Stimulated activated CD8-positive, alpha-beta memory T cell treated with anti-CD3 and anti-CD28 coated beads, Interleukin-12 subunit alpha, Interleukin-12 subunit beta, amount 100 ng/mL, for 24 hours (primary cell): ENCODE data around the gene PDE3B.
"Not testable (repeated sequence)": the region's sequence is repeated elsewhere in the genome, so short reads cannot be mapped to it uniquely, and the experiment has no call there.

Source experiments
- DNase-seq: peaks from one replicate; pipeline ENCODE4 v3.0.0-alpha.2; 2020; ENCODE audit errors: extremely low read depth

The PDE3B gene

DNA sequence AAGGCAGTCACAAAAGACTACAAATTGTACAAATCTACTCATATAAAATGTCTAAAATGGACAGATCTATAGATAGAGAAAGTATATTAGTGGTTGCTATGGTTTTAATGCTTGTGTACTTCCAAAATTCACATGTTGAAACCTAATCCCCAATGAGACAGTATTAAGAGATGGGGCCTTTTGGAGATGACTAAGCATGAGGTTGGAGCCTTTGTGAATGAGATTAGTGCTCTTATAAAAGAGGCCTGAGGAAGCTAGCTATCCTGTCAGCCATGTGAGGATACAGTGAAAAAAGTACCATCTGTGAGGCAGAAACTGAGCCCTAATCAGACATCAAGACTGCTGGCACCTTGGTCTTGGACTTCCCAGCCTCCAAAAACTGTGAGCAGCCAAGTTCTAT lies 165.9 kb downstream of the PDE3B start:
- DNase-seq, result no peak

DNA sequence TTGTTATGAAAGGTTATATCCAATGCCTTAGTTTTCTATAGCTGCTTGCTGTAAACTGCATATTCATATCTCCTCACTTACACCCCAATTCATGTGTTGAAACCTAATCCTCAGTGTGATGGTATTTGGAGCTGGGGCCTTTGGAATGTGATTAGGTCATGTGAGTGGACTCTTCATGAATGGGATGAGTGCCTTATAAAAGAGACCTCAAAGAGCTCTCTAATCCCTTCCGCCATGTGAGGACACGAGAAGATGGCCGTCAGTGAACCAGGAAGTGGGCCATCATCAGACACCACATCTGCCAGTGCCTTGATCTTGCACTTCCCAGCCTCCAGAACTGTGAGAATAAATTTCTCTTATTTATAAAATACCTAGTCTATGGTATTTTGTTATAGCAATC lies 169.2 kb downstream of the PDE3B start:
- no peak for DNase-seq

DNA sequence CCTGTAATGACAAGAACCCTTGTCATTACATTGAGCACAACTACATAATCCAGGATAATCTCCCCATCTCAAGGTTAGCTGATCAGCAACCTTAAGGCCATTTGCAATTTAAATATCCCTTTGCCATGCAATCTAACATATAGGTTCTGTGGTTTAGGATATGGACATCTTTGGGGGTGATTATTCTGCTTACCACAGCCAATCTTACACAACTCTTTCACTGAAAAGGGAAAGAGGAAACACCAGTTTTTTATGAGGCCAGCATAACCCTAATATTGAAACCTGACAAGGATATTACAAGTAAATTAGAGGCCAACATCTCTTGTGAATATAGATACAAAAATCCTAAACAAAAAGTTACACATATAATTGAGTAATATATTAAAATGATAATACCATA lies 169.9 kb downstream of the PDE3B start:
- DNase-seq, result no peak

DNA sequence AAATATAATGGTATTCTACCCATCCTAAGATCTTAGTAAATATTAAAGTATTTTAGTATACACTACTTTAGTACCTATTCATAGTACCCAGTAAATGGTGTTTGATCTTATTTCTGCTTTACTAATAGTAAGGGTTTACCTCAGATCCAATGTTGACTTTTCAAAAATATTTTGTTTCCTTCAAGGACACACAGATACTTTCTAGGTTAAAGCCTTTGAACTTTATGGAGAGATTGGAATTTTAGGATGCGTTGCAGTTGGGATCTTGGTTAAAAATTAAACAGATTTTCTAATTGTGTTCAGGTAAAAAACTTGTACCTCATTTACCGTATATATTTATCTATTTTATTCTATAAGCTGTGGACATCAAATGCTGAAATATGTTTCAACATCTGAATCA lies 175.2 kb downstream of the PDE3B start:
- no peak for DNase-seq

DNA sequence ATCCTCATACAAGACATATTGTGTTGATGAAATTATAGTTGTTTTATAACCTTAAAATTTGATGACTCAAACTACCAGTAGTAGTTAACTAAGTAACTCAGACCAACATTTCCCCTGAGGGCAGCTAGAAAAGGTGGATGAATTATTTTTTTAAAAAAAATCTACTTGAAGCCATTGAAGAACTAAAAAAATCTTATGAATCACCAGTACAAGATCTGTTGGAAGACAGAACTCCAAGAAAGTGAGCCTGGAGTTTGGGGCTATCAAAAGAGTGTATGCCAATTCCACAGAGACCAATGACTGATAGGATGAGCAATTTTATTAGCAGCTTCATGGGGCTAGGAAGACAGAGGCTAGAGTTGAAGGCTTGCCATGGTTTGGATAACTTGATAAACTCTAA lies 176.0 kb downstream of the PDE3B start:
- DNase-seq, result no peak

DNA sequence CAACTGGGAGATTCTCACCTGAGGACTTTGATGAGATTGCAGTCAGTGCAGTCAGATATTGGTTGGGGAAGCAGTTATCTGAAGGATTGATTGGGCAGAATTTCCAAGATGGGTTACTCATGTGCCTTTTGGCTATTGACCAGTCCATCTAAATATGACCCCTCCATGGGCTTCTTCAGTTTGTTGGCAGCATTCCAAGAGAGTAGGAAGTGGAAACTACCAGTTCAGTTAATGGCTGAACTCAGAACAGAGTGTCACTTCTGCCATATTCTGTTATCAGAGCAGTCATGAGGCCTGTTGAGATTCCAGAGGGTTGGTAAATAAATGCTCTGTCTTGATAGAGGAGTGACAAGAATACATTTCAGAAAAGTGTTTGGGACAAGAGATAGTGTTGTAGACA lies 177.4 kb downstream of the PDE3B start:
- DNase-seq, result no peak

DNA sequence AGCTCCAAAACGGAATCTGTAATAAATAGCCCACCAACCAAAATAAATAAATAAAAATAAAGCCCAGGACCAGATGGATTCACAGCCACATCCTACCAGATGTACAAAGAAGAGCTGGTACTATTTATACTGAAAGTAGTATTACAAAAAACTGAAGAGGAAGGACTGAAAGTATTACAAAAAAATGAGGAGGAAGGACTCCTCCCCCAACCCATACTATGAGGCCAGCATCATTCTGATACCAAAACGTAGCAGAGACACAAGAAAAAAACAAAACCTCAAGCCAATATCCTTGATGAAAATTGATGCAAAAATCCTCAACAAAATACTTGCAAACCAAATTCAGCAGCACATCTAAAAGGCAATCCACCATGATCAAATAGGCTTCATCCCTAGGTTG lies 183.0 kb downstream of the PDE3B start:
- no peak for DNase-seq

DNA sequence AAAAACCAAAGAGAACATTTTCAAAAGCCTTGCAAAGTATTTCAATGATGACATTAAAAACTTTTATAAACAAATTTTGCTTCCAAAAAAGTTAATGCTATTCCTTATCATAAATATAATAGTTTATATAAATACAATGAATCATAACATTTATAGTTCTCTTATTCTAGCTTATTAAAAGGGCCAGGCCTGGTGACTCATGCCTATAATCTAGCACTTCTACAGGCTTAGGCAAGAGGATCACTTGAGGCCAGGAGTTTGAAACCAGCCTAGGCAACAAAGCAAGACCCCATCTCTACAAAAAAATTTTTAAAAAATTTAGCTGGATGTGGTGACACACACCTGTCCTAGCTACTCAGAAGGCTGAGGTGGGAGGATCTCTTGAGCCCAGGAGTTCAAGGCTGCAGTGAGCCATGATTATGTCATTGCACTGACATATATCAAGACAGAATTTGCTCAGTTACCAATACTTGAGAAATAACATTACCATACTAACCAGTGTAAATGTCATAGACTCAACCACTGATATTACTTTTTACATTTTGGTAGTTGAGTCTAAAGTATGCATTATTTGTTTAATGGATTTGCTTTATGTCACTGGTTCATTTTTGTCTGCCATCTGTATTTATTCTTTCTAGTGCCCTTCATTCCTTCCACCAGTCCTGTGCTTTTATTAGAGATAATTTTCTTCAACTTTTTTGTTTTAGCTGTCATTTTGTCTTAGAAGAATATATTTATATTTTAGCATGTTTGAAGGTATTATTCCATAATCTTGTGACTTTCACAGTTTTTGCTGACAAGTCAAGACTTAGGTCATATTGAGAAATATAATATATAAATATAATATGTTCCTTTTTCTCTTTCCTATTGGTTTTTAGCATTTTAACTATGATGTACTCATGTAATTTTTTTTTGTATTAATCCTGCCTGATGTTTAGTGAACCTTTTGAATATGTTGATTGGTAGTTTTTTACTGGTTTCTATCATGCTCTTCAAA lies 192.2 kb downstream of the PDE3B start:
- no peak for DNase-seq

DNA sequence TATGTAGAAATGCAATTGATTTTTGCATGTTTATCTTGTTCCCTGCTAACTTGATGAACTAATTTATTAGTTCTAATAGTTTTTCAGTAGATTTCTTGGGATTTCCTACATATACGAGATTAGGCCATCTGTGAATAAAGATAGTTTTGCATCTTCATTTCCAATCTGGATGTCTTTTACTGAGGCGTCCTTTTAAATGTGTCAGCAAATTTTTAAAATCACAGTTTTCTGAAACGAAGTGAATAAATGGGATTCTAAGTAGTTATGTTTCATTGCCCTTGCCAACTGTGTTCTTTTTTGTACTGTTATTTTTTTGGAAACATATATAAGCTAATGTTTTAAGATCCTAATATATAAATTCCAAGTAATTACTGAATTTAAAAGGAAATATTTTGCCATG lies 198.4 kb downstream of the PDE3B start:
- DNase-seq, result no peak

DNA sequence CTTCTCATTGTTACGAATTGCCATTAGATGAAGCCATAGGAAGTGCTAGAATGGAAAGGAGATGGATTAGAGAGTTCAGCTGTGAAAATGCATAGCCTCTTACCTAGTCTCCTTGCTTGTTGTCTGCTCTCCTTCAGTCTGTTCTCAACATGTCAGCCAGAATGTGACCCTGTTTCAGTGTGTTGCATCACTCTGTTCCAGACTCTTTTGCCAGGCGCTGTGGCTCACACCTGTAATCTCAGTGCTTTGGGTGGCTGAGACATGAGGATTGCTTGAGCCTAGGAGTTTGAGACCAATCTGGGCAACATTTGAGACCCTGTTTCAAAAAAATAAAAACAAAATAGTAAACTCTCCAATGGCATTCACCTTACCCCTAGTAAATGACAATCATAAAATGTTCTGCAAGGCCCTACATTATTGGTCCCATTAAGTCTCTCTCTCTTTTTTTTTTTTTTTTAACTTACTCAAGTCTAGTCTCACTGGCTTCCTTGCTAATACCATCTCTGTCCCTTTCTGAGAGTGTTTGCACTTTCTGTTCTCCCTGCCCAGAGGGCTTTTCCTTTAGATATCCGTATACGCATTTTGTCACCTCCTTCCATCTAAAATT lies 209.1 kb downstream of the PDE3B start:
- no peak for DNase-seq

DNA sequence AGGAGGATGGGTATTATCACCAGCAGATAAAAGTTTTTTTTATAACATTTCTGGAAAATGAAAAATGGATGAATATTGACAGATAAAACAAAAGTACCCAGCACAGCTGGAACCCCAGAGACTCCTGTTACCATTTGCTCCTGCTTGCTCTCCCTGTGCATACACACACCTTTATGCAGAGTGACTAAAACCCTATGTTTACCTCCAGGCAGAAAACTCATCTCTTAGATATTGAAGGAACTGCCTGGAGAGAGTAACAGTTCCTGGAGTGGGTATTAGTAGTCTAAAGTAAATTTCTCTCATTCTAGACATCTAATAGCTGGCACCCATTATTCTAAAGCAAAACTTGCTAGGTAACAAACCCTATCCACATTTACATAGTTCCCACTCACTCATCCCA lies 210.5 kb downstream of the PDE3B start:
- no peak for DNase-seq

DNA sequence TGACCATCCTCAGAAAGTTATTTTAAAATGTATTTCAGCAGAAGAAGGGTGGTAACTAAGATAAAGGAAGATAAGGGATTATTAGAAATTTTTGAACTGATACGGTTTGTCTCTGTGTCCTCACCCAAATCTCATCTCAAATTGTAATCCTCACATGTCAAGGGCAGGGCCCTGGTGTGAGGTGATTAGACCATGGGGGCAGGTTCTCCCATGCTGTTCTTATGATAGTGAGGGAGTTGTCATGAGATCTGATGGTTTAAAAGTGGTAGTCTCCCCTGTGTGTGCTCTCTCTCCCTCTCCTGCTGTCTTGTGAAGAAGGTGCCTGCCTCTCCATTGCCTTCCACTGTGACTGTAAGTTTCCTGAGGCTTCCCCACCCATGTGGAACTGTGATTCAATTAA lies 212.3 kb downstream of the PDE3B start:
- no peak for DNase-seq

DNA sequence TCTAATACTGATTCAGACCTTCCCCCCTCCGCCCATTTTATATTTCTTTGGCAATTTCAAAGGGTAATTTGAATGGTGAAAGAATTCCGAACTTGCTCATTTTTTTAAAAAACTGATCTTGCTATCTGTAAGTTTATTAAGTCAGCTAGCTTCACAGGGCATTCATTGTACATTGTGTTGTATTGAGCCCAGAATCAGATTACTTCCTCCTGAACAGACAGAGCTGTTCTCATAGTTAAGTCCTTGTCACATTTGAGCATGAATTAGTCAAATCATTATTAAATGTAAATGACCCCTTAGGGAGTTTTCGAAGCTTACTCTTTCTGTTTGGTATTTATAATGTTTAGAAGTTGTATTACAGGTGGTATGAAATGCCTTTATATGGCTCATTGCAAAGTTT lies 214.0 kb downstream of the PDE3B start:
- DNase-seq, result no peak

DNA sequence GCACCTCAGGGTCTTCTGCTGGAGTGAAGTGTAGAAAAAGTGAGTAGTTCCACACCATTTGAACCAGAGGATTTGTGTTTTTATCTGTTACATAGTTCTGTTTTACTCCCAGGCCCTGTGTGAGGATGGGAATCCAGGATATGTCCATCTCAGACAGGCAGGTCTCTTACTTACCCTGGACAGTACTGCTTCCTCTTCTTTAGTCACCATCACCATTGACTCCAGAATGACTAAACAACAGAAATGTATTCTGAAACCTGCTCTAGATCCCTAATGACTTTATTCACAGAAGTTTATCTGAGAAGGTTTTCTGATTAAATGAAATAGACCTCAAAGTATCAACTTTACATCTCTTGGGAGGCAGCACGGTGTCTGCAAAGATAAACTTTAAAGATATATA lies 214.8 kb downstream of the PDE3B start:
- no peak for DNase-seq

DNA sequence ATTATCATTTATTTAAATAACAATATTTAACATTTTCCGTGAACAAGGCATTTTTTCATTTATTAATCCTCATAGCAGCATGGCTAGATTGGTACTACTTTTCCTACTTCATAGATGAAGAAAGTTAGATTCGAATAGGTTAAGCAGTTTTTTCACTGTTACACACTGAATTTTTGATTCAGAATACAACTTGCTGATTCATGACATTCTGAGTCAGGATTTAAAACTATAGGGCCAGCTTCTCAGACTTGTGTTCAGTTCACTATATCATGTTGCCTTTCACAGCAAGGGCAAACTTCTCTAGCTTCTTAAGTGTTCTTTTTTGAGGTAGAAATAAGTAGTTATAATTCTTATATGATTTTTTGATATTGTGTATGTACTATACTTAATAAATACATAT lies 216.9 kb downstream of the PDE3B start:
- DNase-seq, result no peak

DNA sequence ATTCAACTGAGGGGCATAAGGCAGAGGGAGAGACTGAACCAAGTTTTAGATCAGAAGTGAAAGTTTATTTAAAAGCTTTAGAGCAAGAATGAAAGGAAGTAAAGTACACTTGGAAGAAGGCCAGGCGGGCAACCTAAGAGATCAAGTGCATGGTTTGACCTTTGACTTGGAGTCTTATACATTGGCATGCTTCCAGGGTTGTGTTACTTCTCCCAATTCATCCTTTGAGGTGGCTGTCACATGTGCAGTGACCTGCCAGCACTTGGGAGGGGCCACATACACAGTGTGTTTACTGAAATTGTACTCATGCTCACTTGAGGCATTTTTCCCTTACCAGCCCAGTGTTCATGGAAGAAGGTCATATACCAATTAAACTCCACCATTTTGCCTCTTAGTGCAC lies 218.1 kb downstream of the PDE3B start:
- DNase-seq, result no peak

DNA sequence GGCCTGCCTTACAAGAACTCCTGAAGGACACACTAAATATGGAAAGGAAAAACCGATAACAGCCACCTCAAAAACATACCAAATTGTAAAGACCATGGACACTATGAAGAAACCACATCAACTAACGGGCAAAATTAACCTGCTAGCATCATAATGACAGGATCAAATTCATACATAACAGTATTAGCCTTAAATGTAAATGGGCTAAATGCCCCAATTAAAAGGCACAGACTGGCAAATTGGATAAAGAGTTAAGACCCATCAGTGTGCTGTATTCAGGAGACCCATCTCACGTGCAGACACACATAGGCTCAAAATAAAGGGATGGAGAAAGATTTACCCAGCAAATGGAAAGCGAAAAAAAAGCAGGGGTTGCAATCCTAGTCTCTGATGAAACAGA lies 220.2 kb downstream of the PDE3B start:
- DNase-seq, result not testable (repeated sequence)

DNA sequence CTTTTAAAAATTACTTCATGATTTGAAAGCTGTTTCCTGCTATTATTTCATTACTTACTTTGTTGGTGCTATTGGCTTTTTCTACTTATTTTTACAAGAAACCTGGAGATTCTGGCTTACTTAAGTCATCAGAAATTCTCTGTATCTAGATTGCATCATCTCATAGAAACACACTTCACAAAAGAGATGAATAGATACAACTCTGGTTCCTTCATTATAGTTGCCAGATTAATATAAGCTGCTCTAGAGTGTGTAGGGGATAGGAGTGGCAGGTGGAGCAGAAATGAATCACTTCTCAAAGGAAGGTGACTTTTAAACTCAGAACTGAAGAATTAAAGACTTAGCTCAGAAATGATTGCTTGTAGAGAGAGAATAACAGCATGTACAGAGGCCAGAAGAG lies 228.4 kb downstream of the PDE3B start:
- DNase-seq, result no peak

DNA sequence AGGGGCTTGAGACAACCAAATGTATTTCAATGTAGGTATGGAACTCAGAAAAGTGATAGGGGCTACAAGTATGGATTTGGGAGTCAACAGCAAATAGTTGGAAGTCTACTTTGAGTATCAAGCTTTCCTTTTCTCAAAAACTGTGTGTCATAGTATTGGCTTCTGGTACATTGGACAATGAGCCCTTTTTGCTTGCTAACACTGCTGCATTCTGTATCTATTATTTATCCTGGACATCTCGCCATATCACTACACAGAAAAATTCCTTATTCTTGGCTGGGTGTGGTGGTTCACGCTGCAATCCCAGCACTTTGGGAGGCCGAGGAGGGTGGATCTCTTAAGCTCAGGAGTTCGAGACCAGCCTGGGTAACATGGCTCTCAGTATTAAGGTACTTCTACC lies 230.0 kb downstream of the PDE3B start:
- no peak for DNase-seq

DNA sequence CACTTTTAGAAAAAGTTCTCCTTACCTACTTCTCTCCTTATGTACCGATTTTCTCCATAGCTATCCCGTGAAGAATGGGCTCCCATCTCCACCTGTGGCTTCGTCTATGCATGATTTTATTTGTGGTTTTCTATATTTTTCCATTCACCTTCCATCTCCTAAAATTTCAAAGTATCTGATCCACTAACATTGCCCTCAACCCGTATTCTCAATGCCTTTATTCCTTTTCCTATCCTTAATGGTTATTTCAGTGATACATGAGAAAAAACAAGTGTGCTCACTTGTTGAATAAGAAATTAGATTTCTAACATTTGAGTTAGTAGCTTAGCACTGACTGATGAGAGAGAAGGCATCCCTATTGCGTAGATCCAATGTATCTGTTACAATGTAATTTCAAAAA lies 231.6 kb downstream of the PDE3B start:
- no peak for DNase-seq

DNA sequence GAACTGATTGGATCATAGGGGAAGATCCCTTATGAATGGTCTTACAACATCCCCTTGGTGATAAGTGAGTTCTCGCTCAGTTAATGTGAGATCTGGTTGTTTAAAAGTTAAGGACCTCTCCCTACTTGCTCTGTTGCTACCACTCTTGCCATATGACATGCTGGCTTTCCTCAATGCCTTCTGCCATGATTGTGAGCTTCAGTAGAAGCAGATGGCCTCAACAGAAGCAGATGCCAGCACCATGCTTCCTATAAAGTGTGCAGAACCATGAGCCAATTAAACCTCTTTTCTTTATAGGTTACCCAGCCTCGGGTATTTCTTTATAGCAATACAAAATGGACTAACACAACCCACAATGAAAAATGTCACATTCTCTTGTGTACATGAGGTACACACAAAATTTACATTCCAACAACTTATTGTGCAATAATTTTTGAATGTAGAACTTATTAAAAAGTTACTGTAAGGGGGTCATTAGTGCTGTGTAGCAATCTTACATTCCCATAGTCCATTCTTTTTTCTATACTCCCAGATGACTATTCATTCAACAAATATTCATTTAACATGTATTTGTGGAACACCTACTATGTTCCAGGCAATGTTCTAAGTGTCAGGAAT lies 238.1 kb downstream of the PDE3B start:
- no peak for DNase-seq

DNA sequence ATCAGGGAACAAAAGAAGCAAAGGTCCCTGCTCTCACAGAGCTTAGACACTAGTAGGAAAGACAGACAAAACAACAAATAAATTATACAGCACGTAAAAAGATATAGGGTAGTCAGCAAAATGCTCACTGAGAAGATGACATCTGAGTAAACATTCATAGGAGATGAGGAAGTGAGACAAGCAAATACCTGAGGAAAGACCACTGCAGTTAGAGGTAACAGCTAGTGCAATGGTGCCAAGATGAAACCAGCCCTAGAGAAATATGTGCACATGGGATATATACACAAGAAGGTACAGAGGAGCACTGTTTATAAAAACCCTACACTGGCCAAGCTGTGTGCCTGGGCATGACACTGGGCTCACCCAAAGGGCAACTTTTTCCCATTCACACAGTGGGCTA lies 238.6 kb downstream of the PDE3B start:
- no peak for DNase-seq

DNA sequence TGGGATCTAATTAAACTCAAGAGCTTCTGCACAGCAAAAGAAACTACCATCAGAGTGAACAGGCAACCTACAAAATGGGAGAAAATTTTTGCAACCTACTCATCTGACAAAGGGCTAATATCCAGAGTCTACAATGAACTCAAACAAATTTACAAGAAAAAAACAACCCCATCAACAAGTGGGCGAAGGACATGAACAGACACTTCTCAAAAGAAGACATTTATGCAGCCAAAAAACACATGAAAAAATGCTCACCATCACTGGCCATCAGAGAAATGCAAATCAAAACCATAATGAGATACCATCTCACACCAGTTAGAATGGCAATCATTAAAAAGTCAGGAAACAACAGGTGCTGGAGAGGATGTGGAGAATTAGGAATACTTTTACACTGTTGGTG lies 240.1 kb downstream of the PDE3B start:
- DNase-seq, result not testable (repeated sequence)
